ENCODE data around the gene SPIRE1.
"Not testable (repeated sequence)": the region's sequence is repeated elsewhere in the genome, so short reads cannot be mapped to it uniquely, and the experiment has no call there.

Gene SPIRE1

DNA sequence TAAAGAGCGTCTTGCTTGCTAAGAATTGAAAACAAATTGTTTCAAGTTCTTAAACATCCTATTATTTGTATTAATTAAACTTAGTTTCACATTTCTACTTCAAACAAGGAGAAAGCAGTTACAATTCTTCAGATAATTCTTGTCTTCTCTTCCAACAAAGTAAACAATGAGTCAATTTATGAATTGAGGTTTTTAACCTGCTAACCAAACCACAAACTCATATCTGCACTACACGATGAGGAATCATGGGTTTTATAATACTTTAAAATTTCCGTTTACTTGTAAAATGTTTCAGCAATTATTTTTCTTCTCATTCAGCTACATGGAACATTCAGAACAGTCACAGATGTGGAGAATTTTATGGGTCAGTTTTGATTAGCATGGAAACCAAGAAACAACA is 114.2 kb downstream of the SPIRE1 start:
- H3K36me3 ChIP-seq: peaks cover 0 to 12% (median 9%) of the 10 kb centered on the region in 3 donors
- H3K4me3 ChIP-seq: no peak overlapping the region
- no peaks in the 10 kb centered on the region for H3K4me1 ChIP-seq
- peaks cover 0 to 23% (median 0%) of the 10 kb centered on the region in 3 donors for H3K9me3 ChIP-seq
- intact Hi-C loops (cut with DNase I; ENCODE audit: low total_unique reads): no loop called here
- no peak overlapping the region for H3K27ac ChIP-seq
- TF ChIP-seq, protein P1, sequence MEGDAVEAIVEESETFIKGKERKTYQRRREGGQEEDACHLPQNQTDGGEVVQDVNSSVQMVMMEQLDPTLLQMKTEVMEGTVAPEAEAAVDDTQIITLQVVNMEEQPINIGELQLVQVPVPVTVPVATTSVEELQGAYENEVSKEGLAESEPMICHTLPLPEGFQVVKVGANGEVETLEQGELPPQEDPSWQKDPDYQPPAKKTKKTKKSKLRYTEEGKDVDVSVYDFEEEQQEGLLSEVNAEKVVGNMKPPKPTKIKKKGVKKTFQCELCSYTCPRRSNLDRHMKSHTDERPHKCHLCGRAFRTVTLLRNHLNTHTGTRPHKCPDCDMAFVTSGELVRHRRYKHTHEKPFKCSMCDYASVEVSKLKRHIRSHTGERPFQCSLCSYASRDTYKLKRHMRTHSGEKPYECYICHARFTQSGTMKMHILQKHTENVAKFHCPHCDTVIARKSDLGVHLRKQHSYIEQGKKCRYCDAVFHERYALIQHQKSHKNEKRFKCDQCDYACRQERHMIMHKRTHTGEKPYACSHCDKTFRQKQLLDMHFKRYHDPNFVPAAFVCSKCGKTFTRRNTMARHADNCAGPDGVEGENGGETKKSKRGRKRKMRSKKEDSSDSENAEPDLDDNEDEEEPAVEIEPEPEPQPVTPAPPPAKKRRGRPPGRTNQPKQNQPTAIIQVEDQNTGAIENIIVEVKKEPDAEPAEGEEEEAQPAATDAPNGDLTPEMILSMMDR (IDR thresholded peaks at IDR 0.05): no peak
- no peak for DNase-seq
- H3K27me3 ChIP-seq: no peaks in the 10 kb centered on the region

DNA sequence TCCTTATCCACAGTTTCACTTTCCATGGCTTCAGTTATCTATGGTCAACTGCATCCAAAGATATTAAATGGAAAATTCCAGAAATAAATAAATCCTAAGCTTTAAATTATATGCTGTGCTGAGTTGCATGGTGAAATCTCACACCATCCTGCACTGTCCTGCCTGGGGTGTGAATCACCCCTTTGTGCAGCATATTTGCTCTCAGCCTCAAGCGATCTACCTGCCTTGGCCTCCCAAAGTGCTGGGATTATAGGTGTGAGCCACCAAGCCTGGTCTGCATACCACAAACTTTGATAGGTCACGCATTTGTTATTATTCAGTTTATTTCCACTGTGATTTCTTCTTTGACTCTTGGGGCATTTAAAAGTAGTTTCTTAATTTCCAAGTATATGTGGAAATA is 117.2 kb downstream of the SPIRE1 start:
- H3K36me3 ChIP-seq: peaks cover 0 to 4% (median 2%) of the 10 kb centered on the region in 3 donors
- H3K9me3 ChIP-seq: peaks cover 0 to 23% (median 0%) of the 10 kb centered on the region in 3 donors
- H3K27me3 ChIP-seq: no peaks in the 10 kb centered on the region
- no peak for DNase-seq
- H3K4me3 ChIP-seq: no peak overlapping the region
- H3K4me1 ChIP-seq: no peaks in the 10 kb centered on the region
- intact Hi-C loops (cut with DNase I; ENCODE audit: low total_unique reads): no loop called here
- TF ChIP-seq, protein P1 (IDR thresholded peaks at IDR 0.05): no peak
- H3K27ac ChIP-seq: no peak overlapping the region

DNA sequence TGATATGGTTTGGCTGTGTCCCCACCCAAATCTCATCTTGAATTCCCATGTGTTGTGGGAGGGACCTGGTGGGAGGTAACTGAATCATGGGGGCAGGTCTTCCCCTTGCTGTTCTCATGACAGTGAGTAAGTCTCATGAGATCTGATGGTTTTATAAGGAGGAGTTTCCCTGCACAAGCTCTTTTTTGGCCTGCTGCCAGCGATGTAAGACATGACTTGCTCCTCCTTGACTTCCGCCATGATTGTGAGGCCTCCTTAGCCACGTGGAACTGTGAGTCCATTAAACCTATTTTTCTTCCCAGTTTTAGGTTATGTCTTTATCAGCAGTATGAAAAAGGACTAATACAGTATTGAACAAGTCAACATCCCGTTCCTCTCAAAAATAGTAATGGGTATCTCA is 118.7 kb downstream of the SPIRE1 start:
- H3K27me3 ChIP-seq; H3K4me3 ChIP-seq; H3K4me1 ChIP-seq; H3K36me3 ChIP-seq; intact Hi-C loops (cut with DNase I; ENCODE audit: low total_unique reads); DNase-seq; H3K27ac ChIP-seq: not testable (repeated sequence)
- peaks cover 0 to 23% (median 0%) of the 10 kb centered on the region in 3 donors for H3K9me3 ChIP-seq

DNA sequence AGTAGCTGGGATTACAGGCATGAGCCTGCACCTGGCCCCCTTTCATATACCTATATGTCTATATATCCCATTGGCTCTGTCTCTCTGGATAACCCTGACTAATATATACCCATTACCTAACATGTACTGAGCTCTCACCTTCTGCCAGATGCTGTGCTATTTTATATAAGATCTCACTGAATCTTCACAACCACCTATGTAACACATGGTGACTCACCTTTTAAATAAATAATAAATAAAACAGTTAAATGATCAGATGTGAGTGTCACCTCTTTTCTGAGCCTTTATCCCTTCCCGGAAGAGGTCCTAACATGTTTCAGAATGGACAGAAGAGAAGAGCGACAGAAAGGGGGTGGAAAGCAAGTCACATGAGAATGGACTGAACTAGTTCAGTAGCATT is 123.1 kb downstream of the SPIRE1 start:
- H3K36me3 ChIP-seq: no peaks in the 10 kb centered on the region
- no peak for DNase-seq
- intact Hi-C loops (cut with DNase I; ENCODE audit: low total_unique reads): no loop called here
- H3K27ac ChIP-seq: no peak overlapping the region
- no peaks in the 10 kb centered on the region for H3K4me1 ChIP-seq
- no peaks in the 10 kb centered on the region for H3K9me3 ChIP-seq
- no peaks in the 10 kb centered on the region for H3K27me3 ChIP-seq
- TF ChIP-seq, protein P1 (IDR thresholded peaks at IDR 0.05): no peak
- no peak overlapping the region for H3K4me3 ChIP-seq

DNA sequence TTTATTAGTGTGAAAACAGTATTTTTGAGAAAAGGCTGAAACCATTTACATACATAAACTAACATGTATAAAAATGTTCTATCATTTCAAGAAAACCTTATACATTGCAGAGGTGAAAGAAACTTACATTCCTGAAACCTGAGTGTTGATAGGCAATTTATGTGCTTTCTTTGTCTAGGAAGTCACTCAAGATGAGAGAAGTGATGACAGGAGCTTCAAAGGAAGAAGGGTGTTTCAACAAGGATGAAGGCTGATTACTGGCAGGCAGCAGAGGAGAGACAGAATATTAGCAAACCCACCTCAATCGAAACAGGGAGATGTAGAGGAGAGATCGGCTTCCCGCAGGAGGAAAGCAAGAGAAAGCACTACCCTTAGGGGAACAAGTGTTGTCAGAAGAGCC is 125.2 kb downstream of the SPIRE1 start:
- DNase-seq: no peak
- no peaks in the 10 kb centered on the region for H3K4me1 ChIP-seq
- no peaks in the 10 kb centered on the region for H3K9me3 ChIP-seq
- H3K27me3 ChIP-seq: no peaks in the 10 kb centered on the region
- TF ChIP-seq, protein P1 (IDR thresholded peaks at IDR 0.05): no peak
- H3K27ac ChIP-seq: no peak overlapping the region
- intact Hi-C loops (cut with DNase I; ENCODE audit: low total_unique reads): no loop called here
- H3K4me3 ChIP-seq: no peak overlapping the region
- no peaks in the 10 kb centered on the region for H3K36me3 ChIP-seq

DNA sequence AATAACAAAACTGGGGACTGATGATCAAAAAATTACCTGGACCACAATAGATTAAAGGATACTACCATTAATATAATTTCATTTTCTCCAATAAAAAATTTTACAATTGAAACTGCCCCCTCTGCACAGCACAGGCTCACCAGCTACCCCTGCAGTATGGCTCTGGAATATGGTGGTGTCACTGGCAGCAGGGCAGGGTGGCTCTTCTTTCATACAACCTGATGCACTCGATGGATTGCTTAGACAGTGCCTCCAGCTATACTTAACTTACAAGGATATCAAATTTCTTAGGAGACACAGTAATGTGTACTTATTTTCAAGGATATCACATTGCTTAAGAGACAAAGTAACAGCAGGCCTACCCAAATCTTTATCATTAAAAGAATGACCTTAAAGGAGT is 126.2 kb downstream of the SPIRE1 start:
- intact Hi-C loops (cut with DNase I; ENCODE audit: low total_unique reads): no loop called here

More for the DNA sequence above, 126.2 kb downstream of the SPIRE1 start:
- H3K27me3 ChIP-seq: no peaks in the 10 kb centered on the region
- no peak overlapping the region for H3K4me3 ChIP-seq
- H3K9me3 ChIP-seq: no peaks in the 10 kb centered on the region
- no peak for DNase-seq
- TF ChIP-seq, protein P1 (IDR thresholded peaks at IDR 0.05): no peak
- no peaks in the 10 kb centered on the region for H3K4me1 ChIP-seq
- H3K27ac ChIP-seq: no peak overlapping the region
- H3K36me3 ChIP-seq: no peaks in the 10 kb centered on the region

Data from tibial artery (tissue), 4 donors.